Astrocyte of the cerebellum (primary cell): Measurements from ENCODE around the gene PUSL1.

ENCODE experiments used
- DNase-seq: peaks from one replicate; pipeline ENCODE4 v3.0.0-alpha.2; 2011; ENCODE audit warnings: low read depth
- H3K4me3 ChIP-seq: 2 replicates; pipeline ENCODE4 v1.5.1; 2011; ENCODE audit warnings: mild to moderate bottlenecking, low read depth, low read length, moderate library complexity
- CTCF ChIP-seq: IDR thresholded peaks from 2 replicates; pipeline ENCODE4 v1.5.1; 2012; ENCODE audit warnings: low read length, low read depth, moderate library complexity, mild to moderate bottlenecking; ENCODE audit errors: missing control alignments
- in situ Hi-C: cut with HindIII; loops from 2 replicates; pipeline ENCODE4 v1.10.0; 2017; ENCODE audit warnings: low sequenced_read_pairs

PUSL1 gene

GRCh38 chr1:1299686-1300351 lies 8.6 kb upstream of the PUSL1 start:
- no peak for DNase-seq
- no peak overlapping the region for H3K4me3 ChIP-seq
- in situ Hi-C loops, result loop anchor here (25.0 kb wide), 1 partner anchor 163 kb away; no protein-coding TSS in a partner anchor
- TF ChIP-seq CTCF, result peak; percentile 49

GRCh38 chr1:1300352-1300739 lies 8.1 kb upstream of the PUSL1 start:
- no peak for DNase-seq
- in situ Hi-C loops, result no loop called here
- TF ChIP-seq CTCF, result no peak
- no peak overlapping the region for H3K4me3 ChIP-seq

GRCh38 chr1:1302006-1302430 lies 6.4 kb upstream of the PUSL1 start:
- H3K4me3 ChIP-seq, result no peak overlapping the region
- no peak for DNase-seq
- peak; percentile 60 for TF ChIP-seq CTCF
- in situ Hi-C loops, result no loop called here

GRCh38 chr1:1302951-1303509 lies 5.4 kb upstream of the PUSL1 start:
- TF ChIP-seq CTCF, result no peak
- in situ Hi-C loops, result no loop called here
- no peak for DNase-seq
- H3K4me3 ChIP-seq, result no peak overlapping the region

GRCh38 chr1:1303736-1304135 lies 4.7 kb upstream of the PUSL1 start:
- DNase-seq, result no peak
- no peak overlapping the region for H3K4me3 ChIP-seq
- no peak for TF ChIP-seq CTCF
- in situ Hi-C loops, result no loop called here

- in situ Hi-C loops, result no loop called here
- DNase-seq, result peak; percentile 15
Measured at GRCh38 chr1:1304331-1305299, 3.8 kb upstream of the PUSL1 start.

More at GRCh38 chr1:1304331-1305299, 3.8 kb upstream of the PUSL1 start:
- no peak for TF ChIP-seq CTCF
- peak overlapping the region; percentile 74 for H3K4me3 ChIP-seq
